Measurements from ENCODE around the gene NRCAM.

The NRCAM gene

DNA sequence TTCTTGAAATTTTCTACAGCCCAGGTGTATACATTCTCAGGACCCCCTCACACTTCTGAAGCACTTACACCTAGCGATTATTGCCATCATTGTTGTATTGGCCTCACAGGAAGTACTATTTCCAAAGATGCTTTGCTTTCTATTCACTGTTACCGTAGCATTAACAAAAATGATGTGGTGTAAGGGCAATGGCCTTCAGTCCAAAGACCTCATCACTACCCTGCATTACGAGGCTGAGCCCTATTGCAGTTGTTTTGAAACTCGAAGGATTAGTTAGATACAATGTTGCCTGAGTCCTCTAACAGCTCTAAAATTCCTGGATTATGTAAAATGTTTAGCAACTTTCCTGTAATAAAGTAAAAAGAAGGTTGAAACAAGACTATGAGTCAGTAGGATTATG, 2.9 kb downstream of the NRCAM start:
- no peak for TF ChIP-seq CTCF (conservative IDR thresholded peaks at IDR 0.05; ENCODE audit: low read depth, low read length)
- DNase-seq (ENCODE audit: low read depth), result no peak
- no peak overlapping the region for H3K4me3 ChIP-seq (ENCODE audit: low read length)

- peak; percentile 65 for TF ChIP-seq CTCF (conservative IDR thresholded peaks at IDR 0.05; ENCODE audit: low read depth, low read length)
- no peak overlapping the region for H3K4me3 ChIP-seq (ENCODE audit: low read length)
- no peak for DNase-seq (ENCODE audit: low read depth)
Observed at GRCh38 chr7:108452707-108453106, 3.5 kb downstream of the NRCAM start.

GRCh38 chr7:108451296-108451848, 4.9 kb downstream of the NRCAM start:
- no peak for DNase-seq (ENCODE audit: low read depth)
- H3K4me3 ChIP-seq (ENCODE audit: low read length), result no peak overlapping the region
- no peak for TF ChIP-seq CTCF (conservative IDR thresholded peaks at IDR 0.05; ENCODE audit: low read depth, low read length)

DNA sequence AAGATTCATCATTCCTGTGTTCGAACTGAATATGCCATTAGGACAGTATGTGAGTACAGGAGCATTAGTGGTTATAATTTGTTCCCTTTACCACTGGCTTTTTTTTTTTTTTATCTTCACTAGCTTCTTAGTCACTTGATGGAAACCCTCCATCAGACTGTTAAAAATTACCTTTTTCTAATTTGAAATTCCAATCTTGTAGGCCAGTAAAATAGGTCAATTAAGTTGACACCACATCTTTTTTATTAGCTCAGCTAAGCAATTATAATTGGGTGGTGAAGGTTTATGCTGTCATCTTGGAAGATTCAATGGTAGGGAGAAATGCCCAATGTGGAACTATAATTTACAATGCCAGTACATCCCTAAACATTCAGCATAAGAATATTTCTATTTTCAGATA, 6.1 kb downstream of the NRCAM start:
- no peak for DNase-seq (ENCODE audit: low read depth)
- no peak overlapping the region for H3K4me3 ChIP-seq (ENCODE audit: low read length)
- TF ChIP-seq CTCF (conservative IDR thresholded peaks at IDR 0.05; ENCODE audit: low read depth, low read length), result no peak

GRCh38 chr7:108449521-108449920, 6.7 kb downstream of the NRCAM start:
- no peak for TF ChIP-seq CTCF (conservative IDR thresholded peaks at IDR 0.05; ENCODE audit: low read depth, low read length)
- H3K4me3 ChIP-seq (ENCODE audit: low read length), result no peak overlapping the region
- no peak for DNase-seq (ENCODE audit: low read depth)

DNA sequence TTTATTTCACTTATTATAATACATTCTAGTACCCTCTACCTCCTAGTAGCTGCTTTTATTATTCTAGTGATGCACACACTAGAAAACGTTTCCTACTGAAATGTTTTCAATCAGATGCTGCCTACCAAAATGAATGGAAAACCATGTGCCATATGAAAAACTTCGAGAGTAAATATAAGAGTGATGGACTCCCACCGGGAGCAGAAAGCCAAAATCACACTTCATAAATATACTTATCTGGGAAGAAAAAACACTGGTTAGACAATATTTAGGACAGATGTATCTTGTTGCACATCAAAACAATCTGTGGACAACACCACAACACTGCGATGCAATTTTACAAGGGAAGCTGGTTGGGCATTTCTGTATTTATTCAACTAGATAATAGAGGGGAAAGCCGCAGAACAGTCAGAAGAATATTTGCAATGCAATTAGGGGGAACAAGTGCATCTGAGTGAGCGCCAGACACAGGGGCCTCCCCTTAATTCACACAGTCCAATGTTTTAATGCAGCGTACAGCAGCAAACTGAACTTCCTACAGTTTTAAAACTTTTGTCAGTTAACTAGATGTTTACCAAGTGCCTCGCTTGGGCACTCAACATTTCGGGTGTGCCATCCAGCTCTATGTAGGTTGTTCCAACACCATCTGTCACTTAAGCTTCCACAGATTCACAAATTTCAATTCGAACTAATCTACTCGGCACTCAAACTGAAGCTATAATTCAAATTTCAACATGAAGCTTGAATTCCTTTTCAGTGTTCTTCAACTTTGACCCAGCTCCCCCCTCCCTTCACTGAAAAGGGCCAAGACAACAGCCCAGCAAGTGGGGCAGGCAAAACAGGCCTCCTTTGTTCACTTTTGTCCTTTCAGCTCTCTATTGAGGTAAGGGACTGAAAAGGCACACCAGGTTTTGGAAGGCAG, 7.4 kb downstream of the NRCAM start:
- no peak for TF ChIP-seq CTCF (conservative IDR thresholded peaks at IDR 0.05; ENCODE audit: low read depth, low read length)
- no peak for DNase-seq (ENCODE audit: low read depth)
- H3K4me3 ChIP-seq (ENCODE audit: low read length), result no peak overlapping the region

All from retinal pigment epithelial cell (primary cell).